ENCODE measurements around the gene GABRG3.
"Not testable (repeated sequence)": the region's sequence is repeated elsewhere in the genome, so short reads cannot be mapped to it uniquely, and the experiment has no call there.

Gene GABRG3

DNA sequence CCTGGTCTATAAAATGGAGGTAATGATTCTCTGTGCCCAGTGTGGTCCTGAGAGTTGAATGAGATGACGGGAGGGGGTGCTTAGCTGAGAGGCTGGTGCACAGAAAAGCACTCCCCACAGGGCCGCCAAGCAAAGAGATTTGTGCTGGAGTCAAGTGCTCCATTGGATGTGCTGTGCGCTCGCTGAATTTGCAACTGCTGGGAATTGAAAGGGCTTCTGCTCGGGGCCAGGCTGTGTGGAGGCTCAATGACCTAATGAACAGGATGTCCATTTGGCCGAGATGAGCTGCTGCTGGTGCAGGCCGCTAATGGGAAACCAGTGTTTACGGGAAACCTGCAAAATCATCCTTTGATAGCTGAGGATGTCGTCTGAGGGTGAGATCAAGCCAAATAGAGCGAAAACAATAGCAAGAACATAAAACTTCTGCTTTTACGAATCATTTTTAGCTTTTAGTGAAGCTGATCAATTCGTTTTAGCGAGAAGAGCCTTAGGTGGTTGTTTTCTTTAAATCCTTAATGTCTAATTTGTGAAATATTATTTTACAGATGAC is 211.7 kb downstream of the GABRG3 start:
- no peak for DNase-seq (ENCODE audit: low read depth)

- DNase-seq (ENCODE audit: low read depth), result no peak
Observed at GRCh38 chr15:27183201-27183600, 212.2 kb downstream of the GABRG3 start.

GRCh38 chr15:27191515-27191914 is 220.5 kb downstream of the GABRG3 start:
- not testable (repeated sequence) for DNase-seq (ENCODE audit: low read depth)

DNA sequence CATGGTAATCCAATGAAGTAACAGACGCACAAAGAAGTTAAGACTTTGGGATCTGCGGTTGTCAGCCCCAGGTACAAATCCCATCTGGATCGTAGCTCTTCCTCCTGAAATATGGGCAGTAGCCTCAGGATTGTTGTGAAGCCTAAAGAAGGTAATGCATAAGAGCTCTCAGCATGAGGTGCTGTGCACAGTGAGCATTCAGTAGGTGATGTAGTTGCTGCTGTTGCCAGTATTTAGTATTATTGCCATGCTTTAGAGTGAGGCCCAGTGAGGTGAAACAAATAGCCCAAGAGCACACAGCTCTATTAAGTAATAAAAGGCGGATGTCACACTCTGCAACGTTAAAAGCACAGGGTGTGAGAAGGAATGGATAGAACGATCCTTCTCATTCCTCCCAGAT is 225.7 kb downstream of the GABRG3 start:
- DNase-seq (ENCODE audit: low read depth), result no peak

GRCh38 chr15:27201425-27201824 is 230.4 kb downstream of the GABRG3 start:
- DNase-seq (ENCODE audit: low read depth), result no peak

- DNase-seq (ENCODE audit: low read depth), result peak; percentile 13
Observed at GRCh38 chr15:27210176-27210575, 239.2 kb downstream of the GABRG3 start.

DNA sequence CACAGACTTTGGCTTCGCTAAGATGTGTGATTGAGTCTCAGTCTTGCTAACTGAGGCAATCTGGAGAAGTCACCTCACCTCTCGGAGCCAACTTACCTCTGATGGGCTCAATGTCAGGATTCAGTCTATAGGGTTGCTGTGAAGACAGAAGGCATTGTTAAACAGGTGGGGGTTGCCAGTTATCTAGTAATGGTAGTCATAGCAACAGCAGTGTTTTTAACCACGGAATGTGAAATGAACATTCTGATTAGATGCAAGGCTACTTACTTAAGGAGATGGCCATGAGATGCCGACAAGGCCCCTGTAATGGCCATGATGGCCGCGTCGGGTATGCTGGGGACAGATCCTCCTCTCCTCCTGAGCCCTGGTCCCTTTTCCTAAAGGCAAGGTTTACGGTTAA is 243.1 kb downstream of the GABRG3 start:
- no peak for DNase-seq (ENCODE audit: low read depth)

- no peak for DNase-seq (ENCODE audit: low read depth)
Observed at GRCh38 chr15:27214961-27215360, 244.0 kb downstream of the GABRG3 start.

GRCh38 chr15:27218426-27218825 is 247.4 kb downstream of the GABRG3 start:
- DNase-seq (ENCODE audit: low read depth), result no peak

DNA sequence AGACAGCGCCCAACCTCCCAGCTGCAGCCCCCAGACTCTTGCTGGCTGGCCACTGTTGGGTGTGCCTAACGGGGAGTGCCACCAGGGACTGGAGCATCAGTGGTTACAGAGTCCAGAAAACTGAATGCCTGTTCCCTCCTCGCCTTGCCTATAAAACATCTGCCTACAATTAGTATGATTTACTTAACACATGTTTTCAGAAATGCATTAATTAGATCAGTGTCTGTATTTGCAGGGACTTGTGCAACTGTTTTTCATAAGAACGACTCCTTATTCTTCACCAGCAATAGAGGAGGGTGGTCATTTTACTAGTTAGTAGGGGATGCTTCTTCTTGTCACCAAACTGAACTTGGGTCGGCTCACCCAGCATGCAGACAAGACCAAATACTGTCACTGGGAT is 248.7 kb downstream of the GABRG3 start:
- no peak for DNase-seq (ENCODE audit: low read depth)

GRCh38 chr15:27220199-27220598 is 249.2 kb downstream of the GABRG3 start:
- DNase-seq (ENCODE audit: low read depth), result no peak

GRCh38 chr15:27222479-27222878 is 251.5 kb downstream of the GABRG3 start:
- peak; percentile 78 for DNase-seq (ENCODE audit: low read depth)

GRCh38 chr15:27223179-27223578 is 252.2 kb downstream of the GABRG3 start:
- DNase-seq (ENCODE audit: low read depth), result no peak

DNA sequence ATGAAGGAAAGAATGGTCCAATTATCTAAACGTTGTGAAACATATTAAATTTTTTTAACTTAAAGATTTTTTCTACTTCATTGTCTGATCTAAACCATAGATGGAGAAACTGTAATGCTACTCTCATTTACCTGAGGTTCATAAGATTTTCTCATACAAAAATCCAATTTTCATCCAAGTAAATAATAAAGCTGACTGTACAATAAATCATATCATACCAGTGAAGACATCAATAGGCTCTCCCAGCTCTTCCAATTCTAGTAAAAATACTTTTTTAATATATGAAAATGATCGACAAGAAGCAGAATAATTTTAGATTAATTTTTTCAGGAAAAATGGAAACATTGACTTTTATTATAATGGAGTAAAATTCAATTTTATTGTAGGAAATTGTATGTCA is 260.8 kb downstream of the GABRG3 start:
- DNase-seq (ENCODE audit: low read depth), result no peak

GRCh38 chr15:27232876-27233275 is 261.9 kb downstream of the GABRG3 start:
- no peak for DNase-seq (ENCODE audit: low read depth)

DNA sequence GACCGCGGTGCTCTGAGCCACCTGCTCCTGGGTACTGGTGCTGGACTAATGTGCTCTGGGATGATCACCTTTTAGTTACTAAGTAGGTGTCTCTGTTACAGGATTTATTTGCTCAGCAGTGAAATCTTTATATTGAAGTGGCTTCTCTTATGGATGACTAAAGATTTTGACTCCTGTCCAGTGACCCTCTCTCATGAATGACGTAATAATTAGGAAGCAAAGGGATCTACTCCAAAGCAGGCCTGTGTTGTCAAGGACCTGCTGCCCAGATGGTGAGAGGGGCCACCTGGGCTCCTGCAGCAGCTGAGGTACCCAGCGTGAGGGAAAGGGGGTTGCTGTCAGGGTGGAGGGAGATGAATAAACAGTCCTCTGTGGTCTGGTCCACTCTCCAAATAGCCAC is 263.6 kb downstream of the GABRG3 start:
- no peak for DNase-seq (ENCODE audit: low read depth)

DNA sequence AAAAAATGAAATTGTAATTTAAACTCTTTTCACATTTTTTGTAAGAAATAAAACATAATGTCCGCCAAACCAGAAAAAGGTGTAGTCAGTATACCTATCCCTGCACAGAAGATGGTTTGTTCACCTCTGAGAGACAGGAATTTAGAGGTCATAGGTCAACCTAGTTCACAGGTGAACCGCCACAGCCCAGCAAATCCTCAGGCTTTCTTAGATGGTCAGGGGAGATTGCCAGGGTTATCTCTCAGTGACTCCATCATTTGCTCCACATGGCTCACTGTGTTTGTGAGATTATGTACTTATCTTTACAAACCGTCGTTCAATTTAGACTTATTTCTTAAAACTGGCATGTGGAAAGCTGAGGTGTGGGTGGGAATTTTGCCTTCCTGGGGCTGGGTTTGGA is 264.2 kb downstream of the GABRG3 start:
- no peak for DNase-seq (ENCODE audit: low read depth)

DNA sequence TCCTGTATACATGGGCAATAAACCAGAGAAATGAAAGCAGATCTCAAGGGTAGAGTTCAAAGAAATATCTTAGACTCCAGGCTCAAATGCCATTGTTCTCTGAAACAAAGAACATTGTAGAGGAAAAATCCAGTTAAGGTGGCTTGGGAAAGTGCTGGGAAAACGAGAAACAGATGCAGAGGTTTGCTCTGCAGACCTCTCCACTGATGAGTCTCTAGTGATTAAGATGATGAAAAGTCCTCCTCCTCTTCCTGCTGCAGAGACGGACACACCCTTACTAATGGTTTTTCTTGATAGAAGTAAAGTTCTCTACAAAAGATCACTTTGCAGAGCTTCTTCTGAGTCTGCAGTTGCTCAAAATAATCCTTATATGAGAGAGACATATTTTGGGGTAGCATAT is 264.7 kb downstream of the GABRG3 start:
- DNase-seq (ENCODE audit: low read depth), result no peak

GRCh38 chr15:27237319-27237939 is 266.4 kb downstream of the GABRG3 start:
- DNase-seq (ENCODE audit: low read depth), result no peak

DNA sequence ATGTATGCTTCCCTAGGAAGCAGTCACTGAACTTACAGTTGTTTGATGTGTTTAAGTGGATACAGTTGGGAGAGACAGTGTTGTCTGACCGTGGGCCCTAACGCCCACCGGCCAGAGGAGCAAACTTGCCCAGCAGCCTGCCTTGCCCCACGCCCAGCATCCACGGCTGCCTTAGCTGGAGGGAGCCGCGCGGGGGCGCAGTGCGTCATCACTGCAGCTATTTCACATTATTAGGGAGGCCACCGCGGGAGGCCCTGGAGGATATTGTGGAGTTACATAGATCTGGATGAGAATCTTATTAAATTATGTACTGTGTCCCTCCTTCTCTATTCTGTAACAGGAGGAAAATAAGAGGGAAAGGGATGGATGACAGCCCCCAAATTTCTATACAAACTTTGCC is 267.2 kb downstream of the GABRG3 start:
- DNase-seq (ENCODE audit: low read depth), result no peak

DNA sequence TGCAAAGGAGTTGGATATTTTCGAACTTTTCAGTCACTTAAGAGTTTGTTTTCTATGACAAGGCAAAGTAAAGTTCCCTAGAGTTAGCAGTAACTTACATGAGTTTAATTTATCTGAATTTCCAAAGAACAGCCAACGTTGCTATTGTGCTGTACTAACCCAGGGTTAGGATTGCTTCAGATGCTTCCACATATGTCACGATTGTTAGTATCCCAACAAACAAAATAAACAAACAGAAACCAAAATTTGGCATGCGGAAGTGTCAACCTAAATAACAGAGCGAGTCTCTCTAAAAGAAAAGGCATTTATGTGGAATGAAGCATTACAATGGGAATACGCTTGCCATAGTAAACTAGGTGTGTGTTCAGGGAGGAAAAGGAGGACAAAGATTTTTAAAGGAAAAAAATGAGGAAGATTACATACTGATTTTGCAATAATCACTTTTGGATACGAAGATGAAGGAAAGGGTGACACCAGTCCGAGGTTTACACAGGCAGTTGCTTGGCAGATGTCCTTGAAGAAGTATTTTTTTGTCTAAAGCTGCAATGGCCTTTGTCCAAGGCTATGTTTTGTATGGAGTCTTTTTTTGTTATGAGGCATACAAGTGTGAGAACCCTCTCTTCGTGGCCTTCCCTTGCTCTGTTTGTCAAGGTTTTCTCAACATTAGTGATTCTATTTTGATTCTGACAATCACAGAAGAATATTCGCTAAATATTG is 267.9 kb downstream of the GABRG3 start:
- no peak for DNase-seq (ENCODE audit: low read depth)

DNA sequence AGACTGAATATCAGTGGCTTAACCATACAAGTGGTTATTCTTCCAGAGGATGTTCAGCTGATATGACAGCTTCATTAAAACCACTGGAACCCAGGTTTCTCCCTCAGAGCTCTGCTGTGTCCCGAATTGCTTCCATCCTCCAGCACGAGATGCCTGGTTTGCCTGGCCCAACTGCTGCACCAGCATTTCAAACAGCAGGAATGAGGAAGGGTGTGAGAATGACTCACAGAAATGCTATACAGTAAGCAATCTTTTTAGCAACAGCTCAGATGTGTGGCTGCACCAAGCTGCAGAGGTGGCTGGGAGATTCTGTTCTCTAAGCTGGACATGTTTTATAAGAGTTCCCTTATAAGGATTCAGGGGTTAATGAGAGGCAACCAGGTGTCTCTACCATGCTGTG is 271.0 kb downstream of the GABRG3 start:
- no peak for DNase-seq (ENCODE audit: low read depth)

GRCh38 chr15:27244047-27244446 is 273.1 kb downstream of the GABRG3 start:
- no peak for DNase-seq (ENCODE audit: low read depth)

GRCh38 chr15:27248251-27248650 is 277.3 kb downstream of the GABRG3 start:
- no peak for DNase-seq (ENCODE audit: low read depth)

Measured in HS-5 (cell line).